ENCODE results near the gene MYOM3.

GRCh38 chr1:24074817-24075589 is 36.9 kb downstream of the MYOM3 start:
- no peak for TF ChIP-seq CTCF (conservative IDR thresholded peaks at IDR 0.05)
- TF ChIP-seq ZFX (IDR thresholded peaks at IDR 0.05) = no peak
